Rectal smooth muscle tissue (tissue), 1 donor: Measurements from ENCODE around the gene CAMK2B.

ENCODE experiments used
- H3K27ac ChIP-seq: one replicate; pipeline ENCODE4 v1.7.0; 2013; ENCODE audit warnings: low read depth, low read length, inconsistent platforms
- H3K27me3 ChIP-seq: one replicate; pipeline ENCODE4 v1.7.0; 2013; ENCODE audit warnings: low read length; ENCODE audit not compliant: control insufficient read depth, insufficient read depth
- H3K36me3 ChIP-seq: one replicate; pipeline ENCODE4 v1.7.0; 2013; ENCODE audit warnings: low read length; ENCODE audit not compliant: control insufficient read depth, insufficient read depth
- H3K4me1 ChIP-seq: one replicate; pipeline ENCODE4 v1.7.0; 2013; ENCODE audit warnings: low read length; ENCODE audit not compliant: control insufficient read depth, insufficient read depth
- H3K4me3 ChIP-seq: one replicate; pipeline ENCODE4 v1.7.0; 2013; ENCODE audit warnings: low read length
- H3K9ac ChIP-seq: one replicate; pipeline ENCODE4 v1.7.0; 2013; ENCODE audit warnings: low read length

The CAMK2B gene

DNA sequence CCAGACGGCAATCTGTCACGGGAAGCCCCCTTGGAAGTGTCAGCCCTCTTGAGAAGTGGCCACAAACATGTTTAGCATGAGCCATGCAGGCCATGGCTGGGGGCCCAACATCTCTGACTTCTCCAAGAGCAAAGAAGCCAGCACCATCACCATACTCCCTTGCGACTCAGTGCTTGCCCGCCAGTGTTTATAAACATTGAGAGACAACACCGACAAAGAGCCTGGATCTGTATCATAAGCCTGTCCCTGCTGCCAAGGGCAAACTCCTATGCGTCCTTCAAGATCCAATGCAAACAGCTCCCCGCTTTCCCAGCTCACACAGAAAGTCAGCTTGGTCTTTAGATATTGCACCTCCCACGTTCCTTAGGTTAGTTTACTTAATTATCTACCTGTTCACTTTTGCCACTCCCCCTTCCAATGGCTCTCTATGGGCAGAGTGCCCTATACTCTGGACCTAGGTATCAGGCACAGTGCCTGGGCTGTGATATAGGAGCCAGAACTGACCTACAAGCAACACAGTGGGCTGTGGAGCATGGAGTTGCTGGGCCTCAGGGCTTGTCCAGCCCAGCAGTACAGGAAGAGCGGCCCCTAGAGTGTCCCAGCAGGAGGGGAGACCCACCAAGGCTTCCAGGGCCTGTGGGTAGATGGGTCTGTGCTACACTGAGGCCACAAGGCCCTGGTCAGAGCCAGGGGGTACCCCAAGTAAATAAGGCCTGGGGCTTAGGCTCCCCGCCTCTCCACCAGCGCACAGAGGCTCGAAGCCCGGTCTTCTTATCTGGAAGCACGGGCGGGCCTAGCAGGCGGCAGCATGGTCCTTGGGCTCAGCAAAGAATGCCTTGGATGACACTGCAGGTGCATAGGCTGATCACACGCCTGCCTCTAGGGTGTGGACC, 37.7 kb downstream of the CAMK2B start:
- Histone ChIP-seq H3K9ac (no peak overlapping the region), H3K4me1 (no peaks in the 10 kb centered on the region), H3K36me3 (no peaks in the 10 kb centered on the region), H3K27ac (no peak overlapping the region), H3K27me3 (peaks cover 2% of the 10 kb centered on the region), H3K4me3 (no peak overlapping the region)

DNA sequence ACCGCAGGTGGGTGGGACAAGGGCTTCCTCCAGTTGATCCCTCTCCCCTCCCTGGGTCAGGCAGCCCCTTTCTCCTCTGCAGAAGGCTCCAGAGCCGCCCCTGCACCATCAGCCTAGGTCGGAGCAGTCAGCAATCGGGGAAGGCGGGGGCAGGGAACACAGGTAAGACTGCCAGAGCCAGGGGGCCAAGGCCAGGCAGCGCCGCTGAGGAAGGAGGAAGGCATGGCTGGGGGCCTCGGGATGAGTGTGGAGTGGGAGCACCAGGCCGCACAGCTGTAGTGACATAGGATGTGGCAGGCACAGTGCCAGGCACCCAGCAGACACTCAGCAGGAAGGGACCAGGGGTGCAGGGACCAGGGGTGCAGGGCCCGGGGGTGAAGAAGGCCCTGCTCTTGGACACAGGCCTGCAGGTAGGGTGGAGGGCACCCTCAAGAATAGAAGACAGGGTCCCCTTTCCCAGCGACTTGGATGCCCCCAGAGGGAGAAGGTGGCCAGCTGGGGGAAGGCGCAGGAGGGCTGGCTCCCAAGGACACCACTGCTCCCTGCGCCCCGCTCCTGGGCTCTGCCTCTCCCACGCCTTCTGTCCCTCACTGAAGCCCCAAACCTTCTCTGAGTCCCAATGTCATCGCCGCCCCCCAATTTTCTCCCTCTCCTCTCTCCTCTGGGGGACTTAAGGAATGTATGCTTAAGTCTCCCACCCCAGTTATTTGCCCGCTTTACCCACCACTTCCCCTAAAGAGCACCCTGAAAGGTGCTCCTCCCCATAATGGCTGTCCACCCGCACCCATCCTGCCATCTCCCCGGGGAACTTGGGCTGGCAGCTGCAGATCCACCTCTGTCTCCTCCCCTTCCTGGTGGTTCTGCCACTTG, 38.5 kb downstream of the CAMK2B start:
- peaks cover 2% of the 10 kb centered on the region for H3K27me3 ChIP-seq
- H3K9ac ChIP-seq, result no peak overlapping the region
- no peaks in the 10 kb centered on the region for H3K36me3 ChIP-seq
- no peak overlapping the region for H3K27ac ChIP-seq
- H3K4me3 ChIP-seq, result no peak overlapping the region
- no peaks in the 10 kb centered on the region for H3K4me1 ChIP-seq

DNA sequence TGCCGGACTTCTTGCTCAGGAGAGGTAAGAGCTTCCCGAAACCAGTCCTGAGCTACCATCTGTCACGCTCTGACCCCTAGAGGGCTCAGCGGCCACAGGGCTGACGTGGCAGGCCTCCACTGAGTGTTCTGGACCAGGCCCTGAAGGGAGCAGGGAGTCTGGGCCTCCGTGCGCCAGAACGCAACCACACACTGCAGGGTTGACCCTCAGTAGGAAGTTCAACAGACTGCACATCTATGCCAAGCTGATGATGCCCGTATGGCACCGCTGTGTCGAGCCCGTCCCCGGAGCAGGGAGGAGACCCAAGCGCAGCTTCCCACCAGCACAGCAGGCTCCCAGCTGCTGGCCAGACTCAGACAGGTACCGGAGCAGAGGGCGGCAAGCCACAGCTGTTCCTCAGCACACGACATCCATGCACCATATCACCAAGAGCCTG, 39.2 kb downstream of the CAMK2B start:
- H3K4me3 ChIP-seq, result no peak overlapping the region
- no peaks in the 10 kb centered on the region for H3K4me1 ChIP-seq
- no peaks in the 10 kb centered on the region for H3K36me3 ChIP-seq
- no peak overlapping the region for H3K9ac ChIP-seq
- peaks cover 2% of the 10 kb centered on the region for H3K27me3 ChIP-seq
- H3K27ac ChIP-seq, result no peak overlapping the region

DNA sequence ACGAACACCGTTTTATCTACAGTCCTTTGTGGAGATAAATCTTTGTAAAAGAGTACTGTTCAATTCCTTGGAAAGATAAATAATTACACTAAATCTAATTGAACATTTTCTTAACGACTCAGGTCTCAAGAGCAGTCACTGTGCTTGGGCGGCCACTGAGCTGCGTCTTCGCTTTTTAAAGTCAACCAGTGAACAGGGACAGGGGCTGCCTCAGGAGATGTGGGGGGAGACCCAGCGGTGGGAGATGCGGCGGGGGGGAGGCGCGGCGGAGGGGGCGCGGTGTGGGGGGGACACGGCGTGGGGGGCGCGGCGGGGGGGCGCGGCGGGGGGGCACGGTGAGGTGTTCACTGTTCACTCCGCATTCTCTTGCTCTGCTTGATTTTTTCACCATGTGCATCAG, 39.8 kb downstream of the CAMK2B start:
- Histone ChIP-seq H3K36me3 (no peaks in the 10 kb centered on the region), H3K27me3 (peaks cover 2% of the 10 kb centered on the region), H3K4me3 (no peak overlapping the region), H3K27ac (no peak overlapping the region), H3K9ac (no peak overlapping the region), H3K4me1 (no peaks in the 10 kb centered on the region)

DNA sequence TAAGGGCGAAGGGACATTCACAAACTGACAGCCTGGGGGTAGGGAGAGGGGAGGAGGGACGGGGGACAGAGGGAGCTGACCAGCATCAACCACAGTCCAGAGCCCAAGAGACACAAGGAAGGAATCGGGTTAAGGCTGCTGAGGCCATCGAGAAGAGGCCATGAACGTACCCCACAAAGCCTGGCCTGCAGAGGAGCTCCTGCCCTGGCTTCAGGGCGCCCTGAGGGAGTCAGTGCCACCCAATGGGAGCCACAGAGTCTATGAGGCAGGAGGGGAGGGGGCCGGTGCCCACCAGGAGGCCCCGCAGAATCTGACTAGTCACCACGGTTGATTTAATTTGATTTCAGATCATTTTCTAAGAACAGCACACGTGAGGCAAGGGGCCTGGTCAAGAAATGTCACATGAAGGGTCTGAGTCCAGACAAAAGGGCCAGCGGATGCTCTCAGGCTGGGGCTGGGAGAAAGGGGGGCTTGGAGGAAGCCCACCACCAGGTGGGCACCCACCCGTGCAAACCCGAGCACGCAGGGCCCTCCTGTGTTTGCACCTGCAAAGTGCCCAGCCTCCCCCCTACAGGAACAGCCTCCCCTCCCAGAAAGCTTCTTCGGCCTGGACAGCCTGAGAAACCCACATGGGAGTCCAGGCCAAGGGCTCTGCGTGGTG, 40.4 kb downstream of the CAMK2B start:
- Histone ChIP-seq H3K4me1 (no peaks in the 10 kb centered on the region), H3K27me3 (peaks cover 2% of the 10 kb centered on the region), H3K27ac (no peak overlapping the region), H3K9ac (no peak overlapping the region), H3K4me3 (no peak overlapping the region), H3K36me3 (no peaks in the 10 kb centered on the region)

DNA sequence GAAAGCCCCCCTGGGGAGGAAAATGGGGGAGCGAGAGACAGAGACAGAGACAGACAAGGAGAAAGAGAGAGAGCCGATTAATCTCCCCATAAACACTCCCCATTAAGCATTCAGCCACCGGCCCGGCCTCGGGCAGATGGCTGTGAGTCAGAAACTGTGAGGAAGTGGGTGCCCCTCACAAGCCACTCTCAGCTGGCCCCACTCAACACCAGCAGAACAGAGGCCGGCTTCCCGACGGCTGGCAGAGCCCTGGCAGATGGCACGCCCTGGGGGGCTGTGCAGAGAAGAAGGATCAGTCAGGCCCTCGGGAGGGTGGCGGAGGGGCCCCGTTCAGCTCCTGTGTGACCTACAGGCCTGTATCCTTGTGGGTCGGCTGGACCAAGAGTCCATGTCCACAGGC, 41.2 kb downstream of the CAMK2B start:
- H3K4me1 ChIP-seq, result no peaks in the 10 kb centered on the region
- H3K9ac ChIP-seq, result no peak overlapping the region
- no peak overlapping the region for H3K27ac ChIP-seq

DNA sequence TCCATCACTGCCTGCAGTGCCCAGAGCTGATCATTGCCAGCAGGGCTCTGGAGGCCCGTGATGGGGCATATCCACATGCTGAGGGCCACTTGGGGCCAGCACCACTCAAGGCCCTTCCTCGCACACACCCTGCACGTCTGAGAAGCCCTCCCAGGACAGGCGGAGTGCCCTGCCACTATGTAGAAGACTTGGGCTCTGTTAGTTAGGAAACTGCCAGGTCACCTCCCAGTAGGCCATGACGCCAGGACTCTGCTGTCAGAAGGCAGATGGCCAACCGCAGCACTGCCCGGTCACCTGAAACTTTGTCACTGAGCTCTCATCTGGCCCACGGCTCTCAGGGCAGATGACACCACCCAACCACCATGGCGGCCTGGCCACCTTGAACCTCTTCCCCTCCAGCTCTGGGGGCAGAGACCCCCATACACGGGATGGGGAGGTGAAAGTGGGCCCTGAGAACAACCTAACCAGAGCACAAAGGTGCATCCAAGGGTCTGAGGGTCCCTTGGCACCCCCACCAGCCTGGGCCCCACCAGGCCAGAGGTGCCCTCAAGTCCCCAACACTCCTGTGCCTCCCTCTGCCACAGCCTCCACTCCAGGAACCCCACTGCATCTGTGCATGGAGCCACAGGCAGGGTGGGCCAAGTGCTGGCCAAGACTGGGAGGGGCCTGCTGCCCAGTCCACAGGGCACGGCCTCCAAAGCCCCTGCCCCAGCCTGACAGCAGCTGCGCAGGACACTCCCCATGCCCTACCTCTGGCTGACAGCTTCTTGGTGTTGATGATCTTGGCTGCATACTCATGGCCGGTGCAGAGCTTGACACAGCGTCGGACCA, 41.8 kb downstream of the CAMK2B start:
- H3K27ac ChIP-seq, result no peak overlapping the region
- no peaks in the 10 kb centered on the region for H3K36me3 ChIP-seq
- H3K4me1 ChIP-seq, result no peaks in the 10 kb centered on the region
- no peak overlapping the region for H3K4me3 ChIP-seq
- H3K27me3 ChIP-seq, result peaks cover 2% of the 10 kb centered on the region
- H3K9ac ChIP-seq, result no peak overlapping the region

More for the DNA sequence above, 41.2 kb downstream of the CAMK2B start:
- H3K36me3 ChIP-seq, result no peaks in the 10 kb centered on the region
- H3K4me3 ChIP-seq, result no peak overlapping the region
- peaks cover 2% of the 10 kb centered on the region for H3K27me3 ChIP-seq

DNA sequence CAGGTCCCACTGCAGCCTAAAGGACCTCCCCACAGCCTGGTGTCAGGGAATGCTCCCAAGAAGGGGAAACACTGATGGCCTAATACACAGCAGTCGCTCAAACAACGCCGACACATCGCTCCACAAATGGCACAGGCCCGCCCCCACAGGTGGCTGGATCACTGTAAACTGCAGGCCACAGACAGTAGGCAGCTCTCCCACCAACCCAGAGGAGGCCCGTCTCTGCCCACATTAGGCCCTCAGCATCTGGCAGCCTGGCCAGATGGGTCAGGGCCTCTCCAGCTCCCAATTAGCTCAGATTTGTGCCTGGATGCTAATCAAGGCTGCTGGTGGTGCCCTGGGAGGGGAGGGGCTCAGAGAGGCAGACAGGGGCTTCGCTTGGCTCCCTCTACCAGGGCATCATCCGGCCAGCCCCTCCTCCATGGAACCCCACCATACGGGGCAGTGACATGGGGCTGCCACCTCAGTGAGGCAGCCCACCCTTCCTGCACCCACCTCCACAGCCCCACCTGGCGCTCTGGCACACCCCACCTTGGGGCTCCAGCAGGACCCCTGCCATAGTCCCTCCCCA, 42.7 kb downstream of the CAMK2B start:
- Histone ChIP-seq H3K27me3 (peaks cover 2% of the 10 kb centered on the region), H3K9ac (no peak overlapping the region), H3K4me3 (no peak overlapping the region), H3K4me1 (no peaks in the 10 kb centered on the region), H3K27ac (no peak overlapping the region), H3K36me3 (no peaks in the 10 kb centered on the region)

DNA sequence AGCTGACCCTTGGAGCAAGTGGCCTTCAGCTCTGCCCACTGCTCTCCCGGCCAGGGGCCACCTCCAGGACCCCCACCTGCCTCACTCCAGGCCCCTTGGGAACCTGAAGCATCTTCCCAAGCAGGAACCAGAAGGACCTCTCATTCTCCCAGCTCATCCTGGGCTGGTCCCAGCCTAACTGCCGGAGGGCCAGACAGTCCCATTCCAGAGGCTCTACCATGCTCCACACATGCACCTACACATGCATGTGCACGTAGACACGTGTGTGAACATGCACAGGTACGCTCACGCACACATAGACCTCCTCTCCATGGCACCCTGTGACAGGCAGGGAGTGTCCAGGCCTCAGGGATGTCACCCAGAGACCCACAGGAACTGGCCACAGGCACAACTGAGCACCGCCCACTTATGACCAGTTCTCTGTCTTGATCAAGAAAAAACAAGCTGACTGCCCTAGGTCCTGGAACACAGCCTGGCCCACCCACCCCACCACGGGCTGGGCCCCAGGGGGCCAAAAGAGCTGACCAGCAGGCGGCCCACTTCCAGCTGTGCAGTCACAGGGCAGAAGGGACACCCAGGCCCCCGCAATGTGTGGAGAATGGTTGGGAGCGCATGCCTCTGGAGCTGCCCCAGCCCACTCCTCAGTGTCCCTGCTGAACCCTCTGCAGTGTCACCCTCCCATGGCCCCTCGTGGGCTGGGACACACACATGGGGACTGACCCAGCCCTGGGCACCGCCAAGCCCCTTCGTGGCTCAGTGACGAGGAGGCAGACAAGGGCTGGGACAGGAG, 43.4 kb downstream of the CAMK2B start:
- Histone ChIP-seq H3K36me3 (no peaks in the 10 kb centered on the region), H3K9ac (no peak overlapping the region), H3K27ac (no peak overlapping the region), H3K4me1 (no peaks in the 10 kb centered on the region), H3K4me3 (no peak overlapping the region), H3K27me3 (peaks cover 2% of the 10 kb centered on the region)

DNA sequence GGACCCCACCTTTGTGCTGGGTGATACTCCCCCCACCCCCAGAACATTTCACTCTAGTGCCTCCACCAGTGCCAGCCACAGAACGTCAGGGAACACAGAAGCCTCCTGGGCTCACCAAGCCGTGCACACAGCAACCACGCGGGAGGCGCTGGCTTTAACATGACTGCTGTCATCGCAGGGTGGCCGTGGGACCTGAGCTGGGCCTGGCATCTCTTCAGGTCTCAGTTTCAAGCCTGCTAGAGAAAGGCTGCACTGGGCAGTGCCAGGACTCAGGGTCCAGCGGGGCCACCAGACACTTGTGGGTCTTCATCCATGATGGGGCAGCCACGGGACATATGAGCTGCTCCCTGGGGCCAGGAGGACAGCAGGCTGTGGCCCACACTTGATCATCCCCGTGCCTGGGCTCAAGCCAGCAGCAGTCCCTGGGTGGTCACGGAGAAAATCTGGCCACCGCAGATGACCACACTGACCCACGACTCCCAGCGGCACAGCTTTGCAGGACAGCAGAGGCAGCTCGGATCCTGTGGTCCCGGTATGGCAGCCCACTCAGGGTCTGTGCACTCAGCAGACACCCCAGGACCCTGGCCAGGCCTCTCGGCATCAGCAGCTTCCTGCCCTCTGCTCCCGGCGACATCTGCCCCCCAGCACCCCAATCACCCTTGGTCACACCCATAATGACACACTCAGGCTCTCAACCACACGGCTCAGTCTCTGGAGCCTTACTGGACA, 44.2 kb downstream of the CAMK2B start:
- Histone ChIP-seq H3K4me3 (no peak overlapping the region), H3K27ac (no peak overlapping the region), H3K27me3 (peaks cover 2% of the 10 kb centered on the region), H3K36me3 (no peaks in the 10 kb centered on the region), H3K4me1 (no peaks in the 10 kb centered on the region), H3K9ac (no peak overlapping the region)
